ENCODE measurements around the gene MEGF8.

Gene MEGF8

GRCh38 chr19:42386974-42387707 is 61.7 kb downstream of the MEGF8 start:
- no peak for DNase-seq (ENCODE audit: low read depth, low spot score)

GRCh38 chr19:42388851-42389489 is 63.5 kb downstream of the MEGF8 start:
- DNase-seq (ENCODE audit: low read depth, low spot score): no peak

DNA sequence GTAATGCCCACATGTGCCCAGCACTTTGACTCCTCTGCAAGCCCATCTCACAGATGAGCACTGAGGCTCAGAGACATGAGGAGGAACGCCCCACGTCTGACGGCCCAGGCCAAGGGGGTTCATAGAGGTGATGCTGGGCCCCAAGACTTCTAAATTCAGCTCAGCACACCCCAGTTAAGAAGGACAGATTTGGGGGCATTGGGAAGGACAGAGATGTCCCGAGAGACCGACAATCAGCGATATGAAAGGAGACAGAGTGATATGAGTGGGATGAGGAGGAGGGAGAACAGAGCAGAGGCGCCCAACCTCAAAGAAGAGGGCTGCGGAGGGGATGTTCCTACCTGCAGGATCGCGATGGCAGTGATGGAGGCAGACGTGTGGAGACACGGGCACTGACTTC is 64.5 kb downstream of the MEGF8 start, which contains the start of gene CNFN:
Gene CNFN, minus strand, starts transcription at position 399 of the 400 bp plus-strand sequence. CDS start 1,260 bp downstream, outside the sequence.
- no peak for DNase-seq (ENCODE audit: low read depth, low spot score)

GRCh38 chr19:42392165-42392564 is 66.7 kb downstream of the MEGF8 start:
- DNase-seq (ENCODE audit: low read depth, low spot score): no peak

GRCh38 chr19:42394751-42395150 is 69.3 kb downstream of the MEGF8 start:
- DNase-seq (ENCODE audit: low read depth, low spot score): no peak

GRCh38 chr19:42396381-42397262 is 71.2 kb downstream of the MEGF8 start:
- DNase-seq (ENCODE audit: low read depth, low spot score): peak; percentile 97

DNA sequence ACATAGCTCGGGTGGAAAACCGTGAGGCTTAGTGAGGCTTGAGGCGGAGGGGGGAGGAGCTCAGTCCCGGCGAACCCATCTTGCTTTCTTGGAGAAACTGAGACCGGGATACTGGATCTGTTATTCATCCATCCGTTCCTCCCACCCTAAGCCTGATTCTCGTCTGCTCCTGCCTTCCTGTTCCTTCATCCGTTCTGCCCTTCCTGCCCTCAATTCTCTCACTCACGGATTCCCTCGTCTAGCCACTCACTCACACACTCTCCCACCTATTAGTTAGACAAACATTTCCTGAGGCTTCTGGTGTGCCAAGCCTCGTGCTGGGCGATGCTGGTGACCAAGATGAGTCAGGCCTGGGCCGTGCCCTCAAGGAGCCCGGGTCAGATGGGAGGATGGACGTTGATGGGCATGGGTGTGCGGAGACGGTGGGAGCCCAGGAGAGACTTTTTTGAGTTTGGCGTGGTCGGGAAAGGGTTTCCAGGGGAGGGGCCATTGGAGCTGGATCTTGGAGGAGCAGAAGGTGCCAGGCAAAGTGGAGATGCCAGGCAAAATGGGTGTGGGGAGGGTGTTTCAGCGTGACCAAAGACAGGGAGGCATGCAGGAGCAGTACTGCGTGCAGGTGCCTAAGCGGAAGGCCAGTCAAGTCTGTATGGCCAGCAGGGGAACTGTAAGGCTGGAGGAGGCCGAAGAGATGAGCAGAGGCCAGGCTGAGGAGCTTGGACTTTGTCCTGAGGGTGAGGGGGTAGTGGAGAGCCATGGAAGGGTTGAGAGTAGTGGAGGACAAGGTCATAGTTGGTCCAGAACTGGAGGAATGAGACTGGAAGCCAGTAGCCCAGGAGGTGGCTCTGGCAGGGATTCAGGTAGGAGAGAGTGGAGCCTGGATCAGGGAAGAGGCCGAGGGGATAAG is 72.1 kb downstream of the MEGF8 start:
- DNase-seq (ENCODE audit: low read depth, low spot score): no peak

DNA sequence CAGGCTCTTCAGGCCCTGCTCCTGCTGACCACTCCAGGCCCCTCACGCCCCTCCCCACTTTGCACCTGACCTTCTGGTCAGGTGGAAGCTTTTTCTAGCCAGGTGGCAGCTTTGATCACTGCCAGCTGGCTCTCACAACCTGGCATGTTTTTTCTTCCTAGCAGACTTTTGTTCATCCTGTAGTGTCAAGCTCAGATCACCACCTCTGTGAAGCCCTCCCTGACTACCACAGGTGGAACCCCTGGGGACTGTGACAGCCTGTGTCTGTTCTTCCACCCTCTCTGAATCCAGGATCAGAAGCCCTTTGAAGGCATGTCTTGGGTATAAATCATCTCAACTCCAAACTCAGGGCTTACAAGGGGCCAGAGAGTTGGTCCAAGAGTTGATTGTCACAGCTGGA is 75.0 kb downstream of the MEGF8 start:
- DNase-seq (ENCODE audit: low read depth, low spot score): no peak

DNA sequence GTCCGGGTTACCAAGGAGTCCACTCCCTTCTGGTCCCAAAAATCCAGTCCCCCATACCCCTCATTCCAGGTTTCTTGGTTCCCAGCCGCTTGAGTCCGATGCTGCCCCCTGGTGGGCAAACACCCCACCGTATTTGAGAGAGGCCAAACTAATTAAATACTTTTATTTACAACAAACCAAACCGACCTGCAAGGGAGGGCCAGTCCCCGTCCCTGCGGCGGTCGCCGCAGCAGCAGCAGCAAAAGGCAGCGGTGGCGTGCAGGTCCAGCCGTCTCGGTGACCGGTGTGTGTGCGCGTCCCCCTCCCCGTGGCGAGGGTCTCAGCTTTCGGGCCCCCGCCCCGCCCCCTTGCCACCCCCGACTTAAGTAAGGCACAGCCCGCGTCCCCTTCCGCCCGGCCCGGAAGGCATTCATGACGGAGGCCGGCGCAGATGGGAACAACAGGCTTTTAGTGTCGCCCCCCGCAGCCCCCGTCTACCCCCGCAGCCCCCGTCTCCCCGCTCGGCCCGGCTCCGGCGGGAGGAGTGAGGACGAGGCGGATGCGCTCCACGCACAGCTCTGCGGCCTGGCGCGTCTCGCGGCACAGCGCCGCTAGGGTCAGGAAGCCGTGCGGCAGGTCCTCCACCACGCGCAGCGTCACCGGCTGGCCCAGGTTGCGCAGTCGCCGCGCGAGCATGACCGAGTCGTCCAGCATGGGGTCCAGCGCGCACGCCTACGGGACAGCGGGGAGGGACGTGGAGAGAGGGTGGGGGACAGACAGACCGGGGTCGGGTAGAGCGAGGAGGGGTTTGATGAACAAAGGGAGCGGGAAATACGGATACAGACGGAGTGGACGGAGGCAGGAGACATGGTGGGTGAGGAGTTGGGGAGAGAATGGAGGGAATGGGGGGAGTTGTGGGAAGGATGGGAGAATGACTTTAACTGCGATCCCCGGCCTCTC is 76.2 kb downstream of the MEGF8 start:
- no peak for DNase-seq (ENCODE audit: low read depth, low spot score)

- no peak for DNase-seq (ENCODE audit: low read depth, low spot score)
Measured at GRCh38 chr19:42402376-42403116, 77.1 kb downstream of the MEGF8 start.

- no peak for DNase-seq (ENCODE audit: low read depth, low spot score)
Measured at GRCh38 chr19:42403586-42403985, 78.2 kb downstream of the MEGF8 start.

GRCh38 chr19:42406111-42406510 is 80.7 kb downstream of the MEGF8 start:
- no peak for DNase-seq (ENCODE audit: low read depth, low spot score)

DNA sequence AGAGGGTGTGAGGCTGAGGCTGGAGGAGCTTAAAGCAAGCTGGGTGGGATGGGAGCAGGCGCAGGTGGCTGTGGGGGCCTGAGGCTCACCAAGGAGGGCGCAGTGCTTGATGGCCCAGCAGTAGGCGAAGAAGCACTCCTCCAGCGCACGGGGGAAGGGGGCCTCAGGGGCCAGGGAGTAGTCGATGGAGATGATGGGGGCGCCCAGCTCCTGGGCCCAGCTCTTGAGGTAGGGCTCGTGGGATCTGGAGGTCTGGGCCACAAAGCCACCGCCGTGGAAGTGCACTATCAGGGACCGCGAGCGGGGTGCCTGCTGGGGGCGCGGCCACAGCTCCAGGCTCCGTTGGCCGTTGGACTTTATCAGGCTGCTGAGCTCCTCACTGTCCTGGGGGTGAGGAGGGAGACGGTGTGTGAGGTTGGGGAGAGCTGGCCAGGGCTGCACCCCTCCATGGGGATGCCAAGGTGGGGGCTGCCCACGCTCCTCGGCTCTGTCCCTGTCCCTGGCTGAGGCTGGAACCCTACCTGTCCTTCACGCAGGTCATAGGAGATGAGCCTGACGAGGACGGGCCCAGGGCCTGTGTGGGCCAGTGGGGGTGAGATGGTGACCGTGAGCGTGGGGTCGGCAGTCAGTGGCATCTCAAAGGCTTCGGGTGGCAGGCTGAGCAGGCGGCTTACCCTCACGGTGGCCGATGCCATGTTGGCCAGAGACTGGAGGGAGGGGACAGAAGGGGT is 81.8 kb downstream of the MEGF8 start:
- DNase-seq (ENCODE audit: low read depth, low spot score): no peak

DNA sequence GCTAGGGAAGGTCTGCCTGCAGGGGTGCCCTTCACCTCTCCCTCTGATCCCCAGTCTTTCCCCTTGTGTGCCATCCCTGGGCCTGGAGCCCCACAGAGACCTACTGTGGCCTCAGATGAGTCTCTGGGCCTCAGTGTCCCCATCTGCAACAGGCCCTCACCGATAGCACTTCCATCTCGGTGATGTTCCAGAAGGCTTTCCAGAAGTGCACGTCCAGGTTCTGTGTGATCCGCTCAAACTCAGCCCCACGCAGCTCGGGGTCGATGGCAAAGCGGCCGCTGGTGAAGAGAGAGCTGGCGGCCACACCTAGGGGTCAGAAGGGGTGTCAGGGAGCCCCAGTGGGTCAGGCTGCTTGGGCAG is 82.4 kb downstream of the MEGF8 start:
- no peak for DNase-seq (ENCODE audit: low read depth, low spot score)

DNA sequence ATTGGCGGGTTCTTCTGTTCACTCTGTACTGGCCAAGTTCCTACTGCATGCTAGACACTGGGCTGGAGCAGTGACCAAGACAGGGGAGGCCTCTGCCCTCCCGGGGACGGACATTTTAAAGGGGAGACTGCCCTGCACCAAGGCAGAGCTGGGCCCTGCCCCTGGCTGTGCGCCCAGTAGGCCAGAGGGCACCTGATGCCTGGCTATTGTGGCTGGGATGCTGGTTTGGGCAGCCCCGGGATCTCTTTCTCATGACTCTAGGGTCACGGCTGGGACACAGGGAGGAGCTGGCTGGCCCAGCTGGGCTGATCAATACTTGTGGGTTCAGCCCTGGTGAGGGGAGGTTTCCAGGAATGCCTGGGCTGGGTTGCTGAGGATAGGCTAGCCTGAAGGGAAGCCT is 84.0 kb downstream of the MEGF8 start:
- DNase-seq (ENCODE audit: low read depth, low spot score): no peak

DNA sequence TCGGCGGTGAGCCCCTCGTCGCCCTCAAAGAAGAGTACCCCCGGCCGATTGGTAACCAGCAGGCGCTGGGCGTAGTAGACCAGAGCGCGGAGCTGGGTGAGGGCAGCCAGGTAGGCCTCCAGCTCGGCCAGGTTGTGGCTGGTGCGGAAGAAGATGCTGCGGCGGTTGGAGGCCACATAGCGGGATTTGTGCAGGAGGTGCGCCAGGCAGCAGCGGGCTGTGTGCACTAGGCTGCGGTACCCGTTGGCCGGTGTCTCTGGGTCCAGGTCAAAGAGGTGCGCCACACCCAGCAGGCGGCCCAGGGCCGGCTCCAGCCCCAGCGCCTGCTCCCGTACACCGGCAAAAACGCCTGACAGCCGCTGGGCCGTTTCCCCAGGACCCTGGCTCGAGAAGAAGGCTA is 84.9 kb downstream of the MEGF8 start:
- DNase-seq (ENCODE audit: low read depth, low spot score): no peak

DNA sequence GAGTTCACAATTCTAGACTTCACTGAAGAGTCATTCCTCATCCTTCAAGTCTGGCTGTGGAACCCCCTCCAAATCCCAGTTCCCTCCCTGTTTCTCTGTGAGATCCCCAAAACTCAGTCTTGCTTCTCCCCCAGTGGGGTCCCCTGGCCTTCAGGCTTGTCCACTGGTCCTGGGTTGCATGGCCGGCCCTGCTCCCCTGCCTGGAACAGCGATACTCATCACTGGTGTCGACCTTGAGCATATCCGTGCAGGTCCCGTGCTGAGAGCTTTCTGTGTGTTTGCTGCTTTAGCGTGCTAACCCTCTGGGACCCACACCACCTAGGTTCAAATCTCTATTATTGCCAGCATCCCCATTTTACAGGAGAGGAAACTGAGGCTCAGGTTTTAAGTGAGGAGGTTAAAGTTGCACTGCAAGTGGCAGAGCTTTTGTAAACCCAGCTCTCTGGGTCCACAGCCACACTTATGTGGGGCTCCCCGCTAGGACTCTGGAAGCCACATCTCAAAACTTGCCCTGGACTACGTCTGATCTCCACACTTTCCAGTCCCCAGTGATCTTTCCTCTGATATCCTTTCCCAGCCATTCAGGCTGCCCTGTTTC is 86.2 kb downstream of the MEGF8 start:
- DNase-seq (ENCODE audit: low read depth, low spot score): no peak

DNA sequence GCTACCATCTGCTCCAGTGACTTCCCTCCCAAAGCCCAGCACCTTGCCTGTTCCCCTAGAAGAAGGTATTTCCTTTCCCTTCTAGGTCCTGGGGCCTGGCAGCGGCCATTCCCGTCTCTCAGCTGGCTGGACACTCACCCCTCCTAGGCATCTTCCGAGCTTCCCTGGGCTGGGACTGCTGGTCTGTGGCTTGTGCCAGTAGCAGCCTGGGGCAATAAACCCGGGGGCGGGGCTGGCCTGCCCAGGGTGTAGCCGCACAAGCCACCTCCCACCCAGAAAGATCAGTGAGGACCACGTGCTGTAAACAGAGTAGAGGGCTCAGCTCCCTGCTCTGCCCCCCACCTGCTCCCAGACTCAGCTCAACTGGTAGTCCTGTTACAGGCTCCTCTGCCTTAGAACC is 86.8 kb downstream of the MEGF8 start:
- DNase-seq (ENCODE audit: low read depth, low spot score): no peak

Measured in brain pericyte (primary cell).